ENCODE measurements around the gene SKI. TPM values are rescaled to one million over a fixed set of nuclear protein-coding genes. Genes with fewer than 3 reads are reported as not detected.
"Not testable (repeated sequence)": the region's sequence is repeated elsewhere in the genome, so short reads cannot be mapped to it uniquely, and the experiment has no call there.

Gene SKI
- total RNA-seq, 1 donor from 2014 or later = 12.1 TPM

GRCh38 chr1:2318314-2319278 is 90.5 kb downstream of the SKI start:
- peak; percentile 37 for DNase-seq (ENCODE audit: low read depth)

DNA sequence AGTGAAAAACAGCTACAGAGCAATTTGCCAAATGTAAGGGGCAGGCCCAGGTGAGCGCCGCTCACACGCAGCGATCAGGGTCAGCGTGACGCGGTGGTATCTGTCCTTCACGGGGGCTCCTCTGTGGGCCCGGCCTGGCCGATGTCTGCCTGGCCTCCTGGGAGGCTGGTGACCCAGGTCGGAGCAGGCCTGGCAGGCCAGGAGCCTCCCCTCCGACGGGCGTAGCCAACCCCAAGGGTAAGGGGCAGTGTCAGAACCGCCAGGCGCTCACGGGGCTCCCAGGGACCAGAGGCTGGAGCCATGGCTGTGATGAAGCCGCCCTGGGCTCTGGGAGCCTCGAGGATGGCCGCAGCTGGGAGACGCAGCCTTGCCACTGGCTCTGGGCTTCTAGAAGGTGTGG is 91.2 kb downstream of the SKI start:
- no peak for DNase-seq (ENCODE audit: low read depth)

GRCh38 chr1:2320006-2320405 is 91.9 kb downstream of the SKI start:
- DNase-seq (ENCODE audit: low read depth) = no peak

GRCh38 chr1:2320760-2321667 is 92.9 kb downstream of the SKI start:
- no peak for DNase-seq (ENCODE audit: low read depth)

- peak; percentile 92 for DNase-seq (ENCODE audit: low read depth)
These were observed 94.0 kb downstream of the SKI start for GRCh38 chr1:2322065-2322571.

- no peak for DNase-seq (ENCODE audit: low read depth)
These were observed 94.6 kb downstream of the SKI start for GRCh38 chr1:2322581-2323211.

- DNase-seq (ENCODE audit: low read depth) = no peak
These were observed 95.4 kb downstream of the SKI start for GRCh38 chr1:2323451-2323974.

DNA sequence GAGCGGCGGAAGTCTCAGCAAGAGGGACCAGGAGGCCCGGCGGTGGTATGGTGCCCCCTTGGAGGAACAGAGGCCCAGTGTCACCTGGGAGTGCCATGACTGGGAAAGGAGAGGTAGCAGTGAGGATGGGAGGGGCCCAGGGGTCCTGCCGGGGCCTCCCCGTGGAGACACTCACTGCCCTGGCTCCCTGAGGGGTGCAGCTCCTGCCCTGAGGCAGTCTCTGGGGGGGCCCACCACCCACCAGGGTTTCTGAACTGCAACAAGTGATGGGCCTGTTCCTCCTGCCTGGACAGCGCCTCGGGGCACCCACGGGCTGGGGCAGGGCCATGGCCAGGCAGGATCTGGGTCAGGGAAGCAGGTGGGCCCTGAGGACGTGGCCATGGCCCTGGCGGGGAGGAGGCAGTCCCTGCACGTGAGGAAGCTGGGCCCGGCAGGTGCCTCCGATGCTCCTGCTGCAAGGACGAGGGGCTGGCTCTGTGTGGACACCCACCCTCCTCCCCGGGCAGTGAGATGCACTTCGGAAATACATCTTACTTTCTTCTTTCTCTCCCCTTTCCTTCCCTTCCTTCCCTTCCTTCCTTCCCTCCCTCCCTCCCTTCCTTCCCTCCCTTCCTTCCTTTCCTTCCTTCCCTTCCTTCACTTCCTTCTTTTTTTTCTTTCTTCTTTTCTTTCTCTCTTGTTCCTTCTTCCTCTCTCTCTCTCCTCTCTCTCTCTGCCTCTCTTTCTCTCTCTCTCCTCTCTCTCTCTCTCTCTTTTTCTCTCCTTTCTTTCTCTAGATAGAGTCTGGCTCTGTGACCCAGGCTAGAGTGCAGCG is 96.6 kb downstream of the SKI start:
- DNase-seq (ENCODE audit: low read depth) = no peak

- DNase-seq (ENCODE audit: low read depth) = peak; percentile 41
These were observed 98.4 kb downstream of the SKI start for GRCh38 chr1:2326524-2326923.

DNA sequence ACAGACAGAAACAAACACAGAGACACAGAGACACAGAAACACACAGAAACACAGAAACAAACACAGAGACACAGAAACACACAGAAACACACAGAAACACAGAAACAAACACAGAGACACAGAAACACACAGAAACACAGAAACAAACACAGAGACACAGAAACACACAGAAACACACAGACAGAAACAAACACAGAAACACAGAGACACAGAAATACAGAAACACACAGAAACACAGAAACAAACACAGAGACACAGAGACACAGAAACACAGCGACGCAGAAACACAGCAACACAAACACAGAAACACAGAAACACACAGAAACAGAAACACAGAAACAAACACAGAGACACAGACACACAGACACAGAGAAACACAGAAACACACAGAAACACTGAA is 99.0 kb downstream of the SKI start:
- DNase-seq (ENCODE audit: low read depth) = not testable (repeated sequence)

DNA sequence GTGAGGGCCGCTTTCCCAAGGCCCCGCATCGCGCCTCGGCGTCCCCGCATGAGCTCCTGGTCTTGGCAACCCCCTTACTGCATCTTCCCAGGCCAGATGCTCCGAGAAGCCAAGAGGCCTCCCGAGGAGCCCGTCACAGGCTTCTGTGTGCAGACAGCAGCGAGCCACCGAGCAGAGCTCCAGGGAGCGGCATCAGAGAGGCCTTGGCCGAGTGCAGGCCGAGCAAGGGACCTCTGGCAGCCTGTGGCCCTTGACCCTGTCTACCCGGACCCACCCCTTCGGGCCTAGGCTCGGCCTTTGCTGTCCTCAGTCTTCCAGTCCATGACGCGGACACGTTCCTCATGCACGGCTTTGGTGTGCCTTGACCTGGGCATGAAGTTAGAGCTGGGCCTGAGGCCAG is 99.7 kb downstream of the SKI start:
- DNase-seq (ENCODE audit: low read depth) = no peak

DNA sequence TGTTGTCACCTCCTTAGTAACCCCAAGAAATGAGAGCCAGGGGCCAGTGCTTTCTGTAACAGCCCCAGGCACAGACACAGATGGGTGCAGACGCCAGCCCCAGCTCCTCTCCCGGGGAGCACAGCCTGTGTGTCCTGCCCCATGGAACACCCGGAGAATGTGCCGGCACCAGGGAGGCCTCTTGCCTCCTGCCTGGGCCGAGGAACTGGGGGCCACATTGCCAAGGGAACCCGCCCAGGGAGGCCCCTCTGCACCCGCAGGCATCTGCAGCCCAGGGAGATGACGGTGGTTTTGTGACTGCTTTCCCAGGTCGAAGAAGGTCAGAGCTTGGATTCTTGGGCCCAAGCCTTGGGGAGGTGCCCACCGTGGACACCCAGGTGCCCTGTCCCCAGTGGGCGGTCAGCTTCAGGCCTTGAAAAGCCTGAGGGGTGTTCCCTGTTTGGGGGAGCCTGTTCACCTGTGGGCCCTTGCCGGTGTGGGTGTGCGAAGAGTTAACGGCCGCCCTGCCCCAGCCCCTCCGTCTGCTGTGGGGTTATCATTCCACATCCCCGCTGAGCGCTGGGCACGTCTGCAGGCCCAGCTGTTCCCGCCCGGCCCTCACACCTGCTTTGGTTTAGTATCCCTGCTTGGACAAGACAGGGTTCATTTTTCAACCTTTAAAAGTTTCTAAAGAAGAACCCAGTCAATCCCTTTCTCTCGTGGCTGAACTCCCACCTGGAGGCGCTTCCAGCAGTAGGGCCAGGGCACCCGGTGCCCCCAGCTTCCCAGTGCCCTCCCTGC is 100.7 kb downstream of the SKI start:
- peak; percentile 68 for DNase-seq (ENCODE audit: low read depth)

DNA sequence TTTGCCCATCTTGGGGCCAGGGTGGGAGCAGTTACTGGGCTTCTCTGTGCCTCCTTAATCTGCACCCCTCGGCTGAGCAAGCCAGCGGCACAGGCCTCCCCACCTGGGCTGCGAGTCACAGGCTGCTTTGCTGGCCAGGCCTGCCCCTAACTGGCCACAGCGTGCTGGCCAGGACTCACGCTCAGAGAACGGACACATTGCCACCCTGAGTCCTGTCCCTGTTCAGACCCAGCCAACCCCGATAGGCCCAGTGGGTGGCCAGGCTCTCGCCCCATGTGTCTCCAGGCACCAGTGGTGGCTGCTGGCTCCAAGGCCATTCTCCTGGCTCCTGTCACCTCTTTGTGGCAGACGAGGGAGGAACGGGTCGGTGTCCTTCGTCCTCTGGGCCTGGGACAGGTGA is 101.9 kb downstream of the SKI start:
- peak; percentile 36 for DNase-seq (ENCODE audit: low read depth)

DNA sequence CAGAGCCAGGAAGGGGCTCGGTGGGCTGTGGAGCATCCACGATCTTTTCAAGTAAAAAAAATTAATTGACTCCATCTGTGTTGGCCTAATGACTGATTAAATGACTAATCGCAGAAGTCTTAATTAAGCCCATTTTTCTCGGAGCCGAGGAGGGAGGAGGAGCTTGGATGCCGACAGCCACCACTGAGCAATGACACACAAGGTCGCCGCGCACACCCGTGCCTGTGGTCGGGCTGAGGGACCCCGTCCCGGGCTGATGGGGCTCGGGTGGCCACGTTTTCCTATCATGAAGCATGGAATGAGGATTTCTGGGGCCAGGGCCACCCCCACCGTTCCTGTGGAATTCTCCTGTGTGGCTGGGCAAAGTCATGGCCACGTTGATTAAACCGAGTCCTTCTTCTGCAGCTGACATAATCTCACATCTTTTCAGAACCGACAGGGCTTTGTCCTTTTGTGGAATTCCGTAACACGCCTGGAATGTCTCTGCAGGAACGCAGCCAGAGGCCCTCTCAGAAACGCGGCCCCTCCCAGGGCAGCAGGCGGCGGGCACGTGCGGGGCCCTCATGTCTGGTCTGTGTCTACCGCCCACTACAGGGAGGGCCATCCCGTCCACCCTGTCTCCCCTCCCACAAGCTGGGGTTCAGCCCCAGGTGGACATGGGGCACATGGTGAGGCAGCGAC is 102.5 kb downstream of the SKI start:
- peak; percentile 89 for DNase-seq (ENCODE audit: low read depth)

DNA sequence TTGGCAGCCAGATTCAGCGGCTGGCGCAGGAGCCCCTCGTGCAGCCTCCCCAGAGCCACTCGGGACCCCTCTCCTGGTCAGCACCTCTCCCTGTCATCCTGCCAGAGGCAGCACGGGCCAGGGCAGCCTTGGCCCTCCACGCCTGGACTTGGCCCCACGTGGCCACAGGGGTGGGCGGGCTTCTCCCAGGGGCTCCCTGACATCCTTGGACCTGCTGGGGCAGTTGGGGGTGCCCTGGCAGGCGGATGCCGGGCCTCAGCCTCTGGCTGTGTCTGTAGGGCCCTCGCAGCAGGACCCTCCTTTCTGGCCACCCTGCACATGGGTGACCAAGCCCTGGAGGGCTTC is 103.1 kb downstream of the SKI start:
- no peak for DNase-seq (ENCODE audit: low read depth)

DNA sequence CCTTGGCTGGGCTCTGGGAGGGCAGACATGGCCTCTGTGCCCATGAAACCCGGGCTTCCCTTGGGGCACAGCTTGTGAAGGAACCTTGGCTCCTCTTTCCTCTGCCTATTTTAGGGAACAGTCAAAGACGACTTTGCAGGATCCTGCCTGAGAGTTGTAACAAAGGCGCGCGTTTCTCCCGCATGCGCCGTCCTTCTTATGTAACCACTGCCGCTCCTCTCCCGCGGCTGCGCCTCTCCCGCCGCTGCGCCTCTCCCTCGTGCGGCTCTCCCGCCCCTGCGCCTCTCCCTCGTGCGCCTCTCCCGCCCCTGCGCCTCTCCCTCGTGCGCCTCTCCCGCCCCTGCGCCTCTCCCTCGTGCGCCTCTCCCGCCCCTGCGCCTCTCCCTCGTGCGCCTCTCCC is 103.5 kb downstream of the SKI start:
- DNase-seq (ENCODE audit: low read depth) = not testable (repeated sequence)

DNA sequence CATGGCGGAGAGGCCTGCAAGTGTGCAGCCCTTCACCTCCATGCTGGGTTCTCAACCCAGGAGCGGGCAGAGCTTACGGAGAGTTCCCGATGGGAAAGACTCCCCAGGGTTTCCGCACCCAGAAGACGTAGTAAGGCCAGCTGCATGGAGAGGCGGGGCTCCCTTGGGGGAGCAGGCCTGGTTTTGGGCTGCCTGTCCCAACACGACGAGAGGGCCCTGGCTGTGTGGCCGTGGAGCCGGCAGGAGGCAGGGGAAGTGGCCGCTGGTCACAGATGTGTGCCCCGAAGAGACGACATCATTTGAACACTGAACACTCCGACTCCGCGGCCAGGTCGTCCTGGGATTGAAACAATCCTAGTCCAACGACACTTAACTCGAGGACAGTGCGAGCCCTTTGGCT is 106.2 kb downstream of the SKI start:
- DNase-seq (ENCODE audit: low read depth) = no peak

DNA sequence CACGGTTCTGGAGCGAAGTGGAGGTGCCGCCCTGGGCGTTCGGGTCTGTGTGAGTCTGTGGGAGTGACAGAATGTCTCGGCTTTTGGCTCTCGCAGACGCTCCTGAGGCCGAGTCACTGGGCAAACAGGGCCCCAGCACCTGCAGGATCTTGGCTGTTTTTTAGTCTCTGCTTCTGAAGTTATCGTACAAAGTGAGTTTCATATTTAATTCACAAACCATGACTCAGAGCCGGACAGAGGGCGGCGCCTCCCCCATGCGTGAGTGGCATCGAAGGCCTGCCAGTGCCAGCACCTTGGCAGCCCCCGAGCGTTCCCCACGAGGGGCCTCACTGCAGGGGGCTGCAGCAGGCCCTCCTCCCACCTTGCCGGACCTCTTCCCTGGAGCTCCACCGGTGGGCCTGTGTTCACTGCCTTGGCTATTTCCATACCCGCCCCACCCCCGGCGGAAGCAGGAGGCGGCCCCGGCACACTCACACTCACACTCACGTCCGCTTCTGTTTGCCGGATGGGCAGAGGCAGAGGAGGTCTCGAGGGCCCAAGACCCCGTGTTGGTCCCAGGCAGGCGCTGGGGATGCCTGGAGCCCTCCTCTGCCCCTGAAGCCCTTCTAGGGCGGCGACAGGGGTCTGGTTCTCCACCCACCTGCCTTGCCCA is 106.9 kb downstream of the SKI start:
- no peak for DNase-seq (ENCODE audit: low read depth)

All from myocyte (in vitro differentiated cells).